ENCODE measurements around the gene FOXE3. TPM values are rescaled to one million over a fixed set of nuclear protein-coding genes. Genes with fewer than 3 reads are reported as not detected.

FOXE3 gene
- total RNA-seq, 1 experiment from 2014 or later = not detected

- ChIA-PET CTCF (no interaction called here), POLR2A (ENCODE audit: unreplicated experiment) (no interaction called here)
- no peaks in the 10 kb centered on the region for H3K27me3 ChIP-seq (ENCODE audit: low read length)
- H3K9me2 ChIP-seq (replicated peaks; ENCODE audit: low read length) = no peaks in the 10 kb centered on the region
- no peaks in the 10 kb centered on the region for H4K20me1 ChIP-seq (ENCODE audit: low read length)
- H3K27ac ChIP-seq (ENCODE audit: low read length) = no peak overlapping the region
- DNase-seq = no peak
- no peak overlapping the region for H3K9ac ChIP-seq (ENCODE audit: low read length)
- H3K4me1 ChIP-seq (ENCODE audit: insufficient read depth, low read length) = no peaks in the 10 kb centered on the region
- intact Hi-C loops (cut with micrococcal nuclease) = no loop called here
- no peak overlapping the region for H2AFZ ChIP-seq (ENCODE audit: low read length)
- H3K4me2 ChIP-seq (ENCODE audit: low read length) = no peak overlapping the region
- no peaks in the 10 kb centered on the region for H3K36me3 ChIP-seq (ENCODE audit: low read depth, low read length)
- TF ChIP-seq EZH2 (IDR thresholded peaks at IDR 0.05; ENCODE audit: low read length, unreplicated experiment) (no peak), EZH2phosphoT487 (IDR thresholded peaks at IDR 0.05; ENCODE audit: borderline replicate concordance, low read length) (no peak), CTCF (conservative IDR thresholded peaks at IDR 0.05; ENCODE audit: low read depth, low read length) (no peak)
- H3K79me2 ChIP-seq (ENCODE audit: low read length) = no peaks in the 10 kb centered on the region
- no peak overlapping the region for H3K4me3 ChIP-seq (ENCODE audit: low read length)
- no peaks in the 10 kb centered on the region for H3F3A ChIP-seq (ENCODE audit: low read length, unreplicated experiment)
- no TSS peak for BruUV-seq (replicated peaks)
- ATAC-seq = no peak
- no peaks in the 10 kb centered on the region for H3K9me3 ChIP-seq (ENCODE audit: low read length)
Observed at GRCh38 chr1:47399846-47400155, 16.3 kb upstream of the FOXE3 start.

GRCh38 chr1:47401761-47402160 is 14.3 kb upstream of the FOXE3 start:
- CTCF ChIA-PET = no interaction called here
- H3K9me3 ChIP-seq (ENCODE audit: low read length) = no peaks in the 10 kb centered on the region
- H3K4me3 ChIP-seq (ENCODE audit: low read length) = no peak overlapping the region
- no peak overlapping the region for H3K4me2 ChIP-seq (ENCODE audit: low read length)
- no peaks in the 10 kb centered on the region for H3K9me2 ChIP-seq (replicated peaks; ENCODE audit: low read length)
- ATAC-seq (no peak), DNase-seq (no peak)
- no peaks in the 10 kb centered on the region for H3K4me1 ChIP-seq (ENCODE audit: insufficient read depth, low read length)
- no peaks in the 10 kb centered on the region for H3K27me3 ChIP-seq (ENCODE audit: low read length)
- BruUV-seq (replicated peaks) = no TSS peak
- intact Hi-C loops (cut with micrococcal nuclease) = no loop called here
- POLR2A ChIA-PET (ENCODE audit: unreplicated experiment) = no interaction called here
- TF ChIP-seq CTCF (conservative IDR thresholded peaks at IDR 0.05; ENCODE audit: low read depth, low read length) = no peak
- no peak for TF ChIP-seq EZH2phosphoT487 (IDR thresholded peaks at IDR 0.05; ENCODE audit: borderline replicate concordance, low read length)
- TF ChIP-seq EZH2 (IDR thresholded peaks at IDR 0.05; ENCODE audit: low read length, unreplicated experiment) = no peak
- no peaks in the 10 kb centered on the region for H3F3A ChIP-seq (ENCODE audit: low read length, unreplicated experiment)
- no peaks in the 10 kb centered on the region for H4K20me1 ChIP-seq (ENCODE audit: low read length)
- H2AFZ ChIP-seq (ENCODE audit: low read length) = no peak overlapping the region
- no peak overlapping the region for H3K27ac ChIP-seq (ENCODE audit: low read length)
- H3K9ac ChIP-seq (ENCODE audit: low read length) = no peak overlapping the region
- H3K36me3 ChIP-seq (ENCODE audit: low read depth, low read length) = no peaks in the 10 kb centered on the region
- no peaks in the 10 kb centered on the region for H3K79me2 ChIP-seq (ENCODE audit: low read length)

GRCh38 chr1:47402591-47402990 is 13.5 kb upstream of the FOXE3 start:
- no TSS peak for BruUV-seq (replicated peaks)
- no peaks in the 10 kb centered on the region for H3F3A ChIP-seq (ENCODE audit: low read length, unreplicated experiment)
- no peaks in the 10 kb centered on the region for H3K27me3 ChIP-seq (ENCODE audit: low read length)
- ChIA-PET POLR2A (ENCODE audit: unreplicated experiment) (no interaction called here), CTCF (no interaction called here)
- no peaks in the 10 kb centered on the region for H3K9me2 ChIP-seq (replicated peaks; ENCODE audit: low read length)
- H3K36me3 ChIP-seq (ENCODE audit: low read depth, low read length) = no peaks in the 10 kb centered on the region
- intact Hi-C loops (cut with micrococcal nuclease) = no loop called here
- H3K79me2 ChIP-seq (ENCODE audit: low read length) = no peaks in the 10 kb centered on the region
- no peaks in the 10 kb centered on the region for H4K20me1 ChIP-seq (ENCODE audit: low read length)
- no peak overlapping the region for H3K27ac ChIP-seq (ENCODE audit: low read length)
- no peak for TF ChIP-seq EZH2 (IDR thresholded peaks at IDR 0.05; ENCODE audit: low read length, unreplicated experiment)
- TF ChIP-seq EZH2phosphoT487 (IDR thresholded peaks at IDR 0.05; ENCODE audit: borderline replicate concordance, low read length) = no peak
- no peak for TF ChIP-seq CTCF (conservative IDR thresholded peaks at IDR 0.05; ENCODE audit: low read depth, low read length)
- H3K4me1 ChIP-seq (ENCODE audit: insufficient read depth, low read length) = no peaks in the 10 kb centered on the region
- H3K4me2 ChIP-seq (ENCODE audit: low read length) = no peak overlapping the region
- H2AFZ ChIP-seq (ENCODE audit: low read length) = no peak overlapping the region
- no peak for DNase-seq
- no peaks in the 10 kb centered on the region for H3K9me3 ChIP-seq (ENCODE audit: low read length)
- no peak overlapping the region for H3K9ac ChIP-seq (ENCODE audit: low read length)
- no peak for ATAC-seq
- H3K4me3 ChIP-seq (ENCODE audit: low read length) = no peak overlapping the region

Measured in PC-3 (cell line).